ENCODE data around the gene PSMC6. TPM values are rescaled to one million over a fixed set of nuclear protein-coding genes. Genes with fewer than 3 reads are reported as not detected.

PSMC6 gene
- total and polyA plus RNA-seq, 2 of the 8 experiments (the other 6 are each of a cell fraction or from before 2014, with no cell fraction given): 45.1 to 107 TPM

DNA sequence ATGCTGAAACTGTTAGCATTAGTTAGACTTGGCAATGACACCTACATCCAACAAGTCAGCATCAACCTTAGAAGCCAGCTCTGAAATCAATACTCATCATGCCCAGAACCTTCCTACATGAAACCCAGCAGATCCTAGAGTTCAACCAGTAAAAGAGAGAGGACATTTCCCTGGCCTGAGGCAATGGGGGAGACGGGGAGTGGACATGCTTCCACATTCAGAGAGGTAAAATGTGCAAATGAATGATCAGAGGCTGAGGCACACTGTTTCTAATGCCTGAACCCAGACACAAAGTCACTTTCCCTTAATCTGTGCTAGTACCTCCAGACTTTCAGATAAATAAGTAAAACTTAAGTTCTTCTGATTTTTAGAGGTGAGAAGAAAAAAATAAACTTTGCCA lies 46.2 kb upstream of the PSMC6 start:
- ChIA-PET POLR2A (ENCODE audit: partially characterized antibody) (no interaction called here), CTCF (ENCODE audit: partially characterized antibody) (interaction anchor here (0.9 kb wide), 1 partner anchor 94 kb away, joined by 3 read pairs; no protein-coding TSS in a partner anchor)
- FAIRE-seq (no peak), DNase-seq (ENCODE audit: low read depth in 1 of 2, low spot score in 2 of 2) (no peak)
- no peak overlapping the region for H2AK5ac ChIP-seq (ENCODE audit: low read depth, low read length)
- H3K14ac ChIP-seq (ENCODE audit: insufficient read length): no peak overlapping the region
- H3K36me3 ChIP-seq (ENCODE audit: control insufficient read depth in 2 of 4, insufficient read depth in 4 of 4, low read length in 3 of 4): peaks cover 0 to 10% (median 2%) of the 10 kb centered on the region in 4 experiments; a peak in 3 of 8 replicates
- no peak overlapping the region for H3K56ac ChIP-seq (replicated peaks; ENCODE audit: insufficient read length, low read depth, low read length)
- H3K9ac ChIP-seq (replicated peaks in 1 of 4; ENCODE audit: extremely low read depth in 1 of 4, low read depth in 3 of 4, low read length in 3 of 4): no peak overlapping the region; a peak in 1 of 7 replicates
- no peak overlapping the region for H3K18ac ChIP-seq (ENCODE audit: extremely low read depth, low read length)
- H3K27ac ChIP-seq (ENCODE audit: low read depth, low read length): no peak overlapping the region
- no peak overlapping the region for H4K8ac ChIP-seq (ENCODE audit: extremely low read depth, insufficient read depth, low read length)
- no peak overlapping the region for H2BK5ac ChIP-seq (ENCODE audit: low read depth, low read length)
- no peaks in the 10 kb centered on the region for H3K23me2 ChIP-seq (ENCODE audit: low read depth, low read length)
- WGBS, 2 experiments (ENCODE audit: extremely low coverage in 1 of 2, insufficient coverage in 1 of 2, insufficient read length in 1 of 2, insufficient replicate concordance in 2 of 2, low coverage in 1 of 2, low lambda C conversion rate in 2 of 2, missing lambda C conversion rate in 1 of 2): 82% methylated on average over 1 of the region's 1 CpG; no CpG with 5 or more reads in 1 of the 2 experiments
- H2BK12ac ChIP-seq (ENCODE audit: low read depth, low read length): no peak overlapping the region
- no peaks in the 10 kb centered on the region for H3K79me1 ChIP-seq (ENCODE audit: low read depth, low read length)
- no peak overlapping the region for H3K4ac ChIP-seq (replicated peaks; ENCODE audit: insufficient read length, low read depth, low read length)
- H2AFZ ChIP-seq (ENCODE audit: low read length): no peak overlapping the region
- H3K79me2 ChIP-seq (ENCODE audit: control insufficient read depth in 1 of 2, insufficient read depth in 2 of 2, low read length in 2 of 2): no peaks in the 10 kb centered on the region
- no peak overlapping the region for H2BK15ac ChIP-seq (ENCODE audit: low read length)
- no peaks in the 10 kb centered on the region for H3K27me3 ChIP-seq (replicated peaks in 1 of 4; ENCODE audit: control insufficient read depth in 3 of 4, extremely low read depth in 1 of 4, insufficient read depth in 3 of 4, low read length in 3 of 4)
- no peak overlapping the region for H2BK120ac ChIP-seq (replicated peaks; ENCODE audit: low read depth, low read length)
- H3K9me3 ChIP-seq (ENCODE audit: insufficient read depth in 2 of 2, low read depth in 1 of 2, low read length in 1 of 2): no peaks in the 10 kb centered on the region
- H3K4me2 ChIP-seq (ENCODE audit: insufficient read depth in 1 of 2, low read depth in 2 of 2, low read length in 2 of 2): no peak overlapping the region
- no peaks in the 10 kb centered on the region for H3K4me1 ChIP-seq (replicated peaks in 1 of 4; ENCODE audit: control insufficient read depth in 3 of 4, insufficient read depth in 4 of 4, low read length in 3 of 4)
- H3K4me3 ChIP-seq (ENCODE audit: extremely low read depth in 1 of 4, insufficient read depth in 2 of 4, low read depth in 3 of 4, low read length in 4 of 4): no peak overlapping the region
- no peak overlapping the region for H2BK20ac ChIP-seq (ENCODE audit: low read length)
- H3K23ac ChIP-seq (ENCODE audit: insufficient read length): no peak overlapping the region
- no peak overlapping the region for H4K91ac ChIP-seq (replicated peaks; ENCODE audit: insufficient read length, low read length)
- H4K20me1 ChIP-seq (replicated peaks in 1 of 2; ENCODE audit: control insufficient read depth in 1 of 2, insufficient read depth in 2 of 2, low read length in 2 of 2): no peaks in the 10 kb centered on the region
- H4K5ac ChIP-seq (ENCODE audit: insufficient read length, low read depth, low read length): no peak overlapping the region
- TF ChIP-seq, protein P1, sequence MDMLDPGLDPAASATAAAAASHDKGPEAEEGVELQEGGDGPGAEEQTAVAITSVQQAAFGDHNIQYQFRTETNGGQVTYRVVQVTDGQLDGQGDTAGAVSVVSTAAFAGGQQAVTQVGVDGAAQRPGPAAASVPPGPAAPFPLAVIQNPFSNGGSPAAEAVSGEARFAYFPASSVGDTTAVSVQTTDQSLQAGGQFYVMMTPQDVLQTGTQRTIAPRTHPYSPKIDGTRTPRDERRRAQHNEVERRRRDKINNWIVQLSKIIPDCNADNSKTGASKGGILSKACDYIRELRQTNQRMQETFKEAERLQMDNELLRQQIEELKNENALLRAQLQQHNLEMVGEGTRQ (IDR thresholded peaks at IDR 0.05; ENCODE audit: low read length): no peak
- TF ChIP-seq RXRA (IDR thresholded peaks at IDR 0.05; ENCODE audit: insufficient read depth, low read depth, low read length) (no peak), SIRT6 (IDR thresholded peaks at IDR 0.05; ENCODE audit: low read length) (no peak), KDM1A (IDR thresholded peaks at IDR 0.05; ENCODE audit: borderline replicate concordance, low read length) (no peak), CREB1 (IDR thresholded peaks at IDR 0.05) (no peak), SUZ12 (IDR thresholded peaks at IDR 0.05; ENCODE audit: low read length) (no peak)

All from H1 (cell line).